ENCODE results near the gene TEAD1. TPM values are rescaled to one million over a fixed set of nuclear protein-coding genes. Genes with fewer than 3 reads are reported as not detected.
A peak's percentile ranks its signal among the peaks of the same experiment; 100 is the strongest.

TEAD1 gene
- total and polyA plus RNA-seq, 4 donors, result 9.1 to 38.4 (median 10.7) TPM

DNA sequence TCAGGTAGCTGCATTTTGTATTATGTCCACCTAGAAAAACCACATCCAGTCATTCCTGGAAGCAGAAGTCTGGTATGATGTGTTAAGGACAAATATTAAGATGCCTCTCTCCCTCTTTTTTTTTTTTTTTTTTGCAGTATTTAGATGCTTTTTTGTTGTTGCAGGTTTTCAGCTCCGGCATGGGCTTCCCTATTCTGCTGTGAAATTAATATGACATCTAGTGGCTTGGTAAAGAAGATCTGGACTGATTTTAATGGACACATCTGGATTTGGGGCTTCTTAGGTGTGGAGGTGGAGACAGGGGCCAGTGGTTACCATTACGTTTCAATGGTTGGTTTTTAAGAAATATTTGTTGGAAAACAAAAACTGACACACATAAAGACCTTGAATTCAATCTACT is 287.4 kb downstream of the TEAD1 start:
- 70% methylated on average over 2 of the region's 2 CpGs for WGBS
- Histone ChIP-seq H3K4me1 (ENCODE audit: control insufficient read depth in 4 of 4, insufficient read depth in 4 of 4, low read length in 3 of 4) (peaks cover 0 to 3% (median 0%) of the 10 kb centered on the region in 4 donors), H3K27ac (ENCODE audit: low read depth in 1 of 2, low read length in 2 of 2) (no peak overlapping the region), H3K9me3 (ENCODE audit: control insufficient read depth in 4 of 4, low read length in 3 of 4) (no peaks in the 10 kb centered on the region), H3K9ac (ENCODE audit: low read depth in 1 of 2, low read length in 2 of 2) (no peak overlapping the region), H3K4me3 (ENCODE audit: low read depth in 1 of 3, low read length in 3 of 3) (no peak overlapping the region), H3K36me3 (ENCODE audit: control insufficient read depth in 4 of 4, insufficient read depth in 3 of 4, low read depth in 1 of 4, low read length in 3 of 4) (no peaks in the 10 kb centered on the region), H3K27me3 (ENCODE audit: control insufficient read depth in 4 of 4, insufficient read depth in 4 of 4, low read length in 3 of 4) (no peaks in the 10 kb centered on the region)
- no peak for DNase-seq (ENCODE audit: low spot score)
- TF ChIP-seq RAD21 (IDR thresholded peaks at IDR 0.05) (peak; percentile 49 to 54), NR2F2 (IDR thresholded peaks at IDR 0.05) (no peak)

DNA sequence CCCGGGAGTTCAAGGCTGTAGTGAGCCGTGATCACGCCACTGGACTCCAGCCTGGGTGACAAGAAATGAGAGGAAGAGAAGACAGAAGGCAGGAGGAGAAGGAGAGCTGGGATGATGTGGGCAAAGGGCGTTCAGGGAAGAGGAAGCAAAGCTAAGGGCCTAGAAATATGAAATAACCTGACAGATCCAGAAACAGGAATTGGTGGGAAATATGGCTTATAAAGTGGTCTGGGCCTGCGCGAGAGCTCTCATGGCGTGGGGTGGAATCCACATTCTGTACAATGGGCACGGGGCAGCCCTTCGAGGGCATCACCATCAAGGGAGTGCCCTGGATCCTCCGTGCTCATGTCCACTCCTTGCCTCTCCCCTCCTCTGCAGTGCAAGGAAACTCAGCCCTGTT is 288.1 kb downstream of the TEAD1 start:
- no peaks in the 10 kb centered on the region for H3K9me3 ChIP-seq (ENCODE audit: control insufficient read depth in 4 of 4, low read length in 3 of 4)
- no peak for DNase-seq (ENCODE audit: low spot score)
- WGBS, result 89% methylated on average over 10 of the region's 10 CpGs
- H3K36me3 ChIP-seq (ENCODE audit: control insufficient read depth in 4 of 4, insufficient read depth in 3 of 4, low read depth in 1 of 4, low read length in 3 of 4), result no peaks in the 10 kb centered on the region
- peaks cover 0 to 3% (median 0%) of the 10 kb centered on the region in 4 donors for H3K4me1 ChIP-seq (ENCODE audit: control insufficient read depth in 4 of 4, insufficient read depth in 4 of 4, low read length in 3 of 4)
- no peak overlapping the region for H3K9ac ChIP-seq (ENCODE audit: low read depth in 1 of 2, low read length in 2 of 2)
- TF ChIP-seq, protein P1, sequence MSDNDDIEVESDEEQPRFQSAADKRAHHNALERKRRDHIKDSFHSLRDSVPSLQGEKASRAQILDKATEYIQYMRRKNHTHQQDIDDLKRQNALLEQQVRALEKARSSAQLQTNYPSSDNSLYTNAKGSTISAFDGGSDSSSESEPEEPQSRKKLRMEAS (IDR thresholded peaks at IDR 0.05), result no peak
- no peak for TF ChIP-seq YY1 (IDR thresholded peaks at IDR 0.05)
- TF ChIP-seq RAD21 (IDR thresholded peaks at IDR 0.05), result no peak
- no peak for TF ChIP-seq FOXA1 (IDR thresholded peaks at IDR 0.05)
- TF ChIP-seq RXRA (IDR thresholded peaks at IDR 0.05), result no peak
- TF ChIP-seq SP1 (IDR thresholded peaks at IDR 0.05), result no peak
- no peak for TF ChIP-seq GABPA (IDR thresholded peaks at IDR 0.05 in 1 of 2, conservative IDR thresholded peaks at IDR 0.05 in 1 of 2)
- TF ChIP-seq EGR1 (IDR thresholded peaks at IDR 0.05; ENCODE audit: low read depth in 2 of 2), result no peak
- TF ChIP-seq ATF3 (IDR thresholded peaks at IDR 0.05), result no peak
- no peak for TF ChIP-seq JUND (IDR thresholded peaks at IDR 0.05)
- no peak for TF ChIP-seq TAF1 (conservative IDR thresholded peaks at IDR 0.05)
- TF ChIP-seq HNF4A (conservative IDR thresholded peaks at IDR 0.05), result no peak
- no peak for TF ChIP-seq NR2F2 (IDR thresholded peaks at IDR 0.05)
- TF ChIP-seq HNF4G (IDR thresholded peaks at IDR 0.05), result no peak
- no peak for TF ChIP-seq FOXA2 (IDR thresholded peaks at IDR 0.05)
- no peak for TF ChIP-seq REST (IDR thresholded peaks at IDR 0.05)
- TF ChIP-seq, protein P2, sequence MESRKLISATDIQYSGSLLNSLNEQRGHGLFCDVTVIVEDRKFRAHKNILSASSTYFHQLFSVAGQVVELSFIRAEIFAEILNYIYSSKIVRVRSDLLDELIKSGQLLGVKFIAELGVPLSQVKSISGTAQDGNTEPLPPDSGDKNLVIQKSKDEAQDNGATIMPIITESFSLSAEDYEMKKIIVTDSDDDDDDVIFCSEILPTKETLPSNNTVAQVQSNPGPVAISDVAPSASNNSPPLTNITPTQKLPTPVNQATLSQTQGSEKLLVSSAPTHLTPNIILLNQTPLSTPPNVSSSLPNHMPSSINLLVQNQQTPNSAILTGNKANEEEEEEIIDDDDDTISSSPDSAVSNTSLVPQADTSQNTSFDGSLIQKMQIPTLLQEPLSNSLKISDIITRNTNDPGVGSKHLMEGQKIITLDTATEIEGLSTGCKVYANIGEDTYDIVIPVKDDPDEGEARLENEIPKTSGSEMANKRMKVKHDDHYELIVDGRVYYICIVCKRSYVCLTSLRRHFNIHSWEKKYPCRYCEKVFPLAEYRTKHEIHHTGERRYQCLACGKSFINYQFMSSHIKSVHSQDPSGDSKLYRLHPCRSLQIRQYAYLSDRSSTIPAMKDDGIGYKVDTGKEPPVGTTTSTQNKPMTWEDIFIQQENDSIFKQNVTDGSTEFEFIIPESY (IDR thresholded peaks at IDR 0.05), result no peak
- no peak overlapping the region for H3K4me3 ChIP-seq (ENCODE audit: low read depth in 1 of 3, low read length in 3 of 3)
- no peaks in the 10 kb centered on the region for H3K27me3 ChIP-seq (ENCODE audit: control insufficient read depth in 4 of 4, insufficient read depth in 4 of 4, low read length in 3 of 4)
- no peak overlapping the region for H3K27ac ChIP-seq (ENCODE audit: low read depth in 1 of 2, low read length in 2 of 2)

Data from liver (tissue), 9 donors.